ENCODE results near the gene ANKRA2. TPM values are rescaled to one million over a fixed set of nuclear protein-coding genes. Genes with fewer than 3 reads are reported as not detected.

Gene ANKRA2, protein sequence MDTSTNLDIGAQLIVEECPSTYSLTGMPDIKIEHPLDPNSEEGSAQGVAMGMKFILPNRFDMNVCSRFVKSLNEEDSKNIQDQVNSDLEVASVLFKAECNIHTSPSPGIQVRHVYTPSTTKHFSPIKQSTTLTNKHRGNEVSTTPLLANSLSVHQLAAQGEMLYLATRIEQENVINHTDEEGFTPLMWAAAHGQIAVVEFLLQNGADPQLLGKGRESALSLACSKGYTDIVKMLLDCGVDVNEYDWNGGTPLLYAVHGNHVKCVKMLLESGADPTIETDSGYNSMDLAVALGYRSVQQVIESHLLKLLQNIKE
- total RNA-seq (10 to 100 TPM; 17.2 to 33.5 (median 24.6) TPM), polyA plus RNA-seq (10 to 100 TPM; 14.9 to 24.0 (median 19.2) TPM)

DNA sequence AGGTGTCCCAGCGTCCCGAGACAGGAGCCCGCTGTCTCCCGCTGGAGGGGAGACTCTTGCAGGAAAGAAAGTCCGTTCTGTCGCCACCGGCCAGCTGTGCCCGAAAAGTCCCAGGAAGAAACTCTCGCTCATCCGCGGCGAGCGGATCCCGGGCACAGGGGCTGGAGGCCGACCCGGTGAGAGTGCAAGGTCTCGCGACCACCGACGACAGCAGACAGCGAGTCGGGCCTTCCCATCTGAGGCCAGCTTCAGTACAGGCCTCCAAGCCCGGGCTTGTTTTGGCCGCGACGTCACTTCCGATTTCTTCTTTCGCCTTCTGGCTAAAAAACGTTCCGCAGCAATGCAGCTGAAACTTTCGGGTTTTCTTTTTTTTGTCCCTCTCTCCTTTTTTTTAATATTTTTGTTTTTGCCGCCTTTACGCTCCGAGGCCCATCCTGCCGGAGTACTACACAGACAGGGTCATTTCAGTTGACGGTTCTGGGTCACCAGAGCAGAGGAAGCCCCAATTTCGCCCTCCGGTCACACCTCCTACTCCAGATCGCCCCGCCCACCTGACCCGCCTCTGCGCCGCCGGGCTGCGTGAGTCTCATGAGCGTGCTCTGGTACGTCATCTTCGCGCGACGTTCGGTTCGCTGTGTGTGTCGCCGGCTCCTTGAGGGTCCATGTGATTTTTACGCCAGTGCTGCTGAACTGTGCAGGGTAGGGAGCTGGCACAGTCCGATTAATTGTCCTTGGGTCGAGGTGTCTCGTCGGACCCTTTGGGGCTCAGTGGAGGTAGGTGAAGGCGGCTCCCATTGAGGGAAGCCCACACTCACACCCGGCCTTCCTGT lies at the start of gene ANKRA2, which contains the start of gene UTP15:
ANKRA2 (minus strand) TSS at position 501 of the 830 bp plus-strand sequence. CDS start 2,758 bp downstream, outside the sequence.
UTP15 (plus strand) TSS at position 605 of the 830 bp plus-strand sequence. CDS start 1,602 bp downstream, outside the sequence.
- H3K9me3 ChIP-seq, result no peaks in the 10 kb centered on the region
- peak; percentile 99 for DNase-seq
- intact Hi-C loops (cut with DNase I), result loop anchor here (2.0 kb wide), 1 partner anchor 67 kb away; the partner anchor contains the start of gene BTF3
- TF ChIP-seq EP300 (IDR thresholded peaks at IDR 0.05), result peak in 2 of 4 donors; percentile 3 to 73
- TF ChIP-seq, protein P1, sequence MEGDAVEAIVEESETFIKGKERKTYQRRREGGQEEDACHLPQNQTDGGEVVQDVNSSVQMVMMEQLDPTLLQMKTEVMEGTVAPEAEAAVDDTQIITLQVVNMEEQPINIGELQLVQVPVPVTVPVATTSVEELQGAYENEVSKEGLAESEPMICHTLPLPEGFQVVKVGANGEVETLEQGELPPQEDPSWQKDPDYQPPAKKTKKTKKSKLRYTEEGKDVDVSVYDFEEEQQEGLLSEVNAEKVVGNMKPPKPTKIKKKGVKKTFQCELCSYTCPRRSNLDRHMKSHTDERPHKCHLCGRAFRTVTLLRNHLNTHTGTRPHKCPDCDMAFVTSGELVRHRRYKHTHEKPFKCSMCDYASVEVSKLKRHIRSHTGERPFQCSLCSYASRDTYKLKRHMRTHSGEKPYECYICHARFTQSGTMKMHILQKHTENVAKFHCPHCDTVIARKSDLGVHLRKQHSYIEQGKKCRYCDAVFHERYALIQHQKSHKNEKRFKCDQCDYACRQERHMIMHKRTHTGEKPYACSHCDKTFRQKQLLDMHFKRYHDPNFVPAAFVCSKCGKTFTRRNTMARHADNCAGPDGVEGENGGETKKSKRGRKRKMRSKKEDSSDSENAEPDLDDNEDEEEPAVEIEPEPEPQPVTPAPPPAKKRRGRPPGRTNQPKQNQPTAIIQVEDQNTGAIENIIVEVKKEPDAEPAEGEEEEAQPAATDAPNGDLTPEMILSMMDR (IDR thresholded peaks at IDR 0.05), result no peak
- no peak for TF ChIP-seq POLR2A (IDR thresholded peaks at IDR 0.05)
- peak; percentile 70 to 84 (median 80) for TF ChIP-seq POLR2AphosphoS5 (IDR thresholded peaks at IDR 0.05)
- WGBS, 2 donors, result 0% methylated on average over 62 of the region's 62 CpGs
- peaks cover 0 to 35% (median 29%) of the 10 kb centered on the region in 4 donors for H3K4me1 ChIP-seq
- peaks cover 6 to 46% (median 12%) of the 10 kb centered on the region in 4 donors for H3K36me3 ChIP-seq
- H3K27ac ChIP-seq, result peak within 1 kb of the TSS; percentile 93 to 98 (median 96)
- peak within 1 kb of the TSS; percentile 83 to 94 (median 88) for H3K4me3 ChIP-seq
- H3K27me3 ChIP-seq, result no peaks in the 10 kb centered on the region

DNA sequence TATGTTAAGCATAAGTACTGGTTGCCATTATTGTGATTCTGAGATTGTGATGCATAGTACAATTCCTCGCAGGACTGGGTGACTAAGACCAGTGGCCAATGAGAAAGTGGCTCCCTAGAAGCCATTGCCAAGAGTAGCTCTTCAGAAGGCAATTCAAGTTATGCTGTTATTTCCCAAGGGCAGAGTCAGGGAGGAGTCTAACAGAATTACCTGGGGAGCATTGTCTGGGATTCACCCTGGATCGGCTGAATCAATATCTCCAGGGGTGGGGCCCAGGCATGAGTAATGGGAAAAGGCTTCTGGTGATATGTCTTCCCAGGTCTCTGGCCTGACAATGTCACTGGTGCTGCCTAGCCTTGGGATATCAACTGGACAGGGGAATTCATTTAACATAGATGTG lies 49.6 kb upstream of the ANKRA2 start:
- Histone ChIP-seq H3K36me3 (no peaks in the 10 kb centered on the region), H3K4me3 (no peak overlapping the region), H3K9me3 (no peaks in the 10 kb centered on the region), H3K27ac (no peak overlapping the region), H3K27me3 (no peaks in the 10 kb centered on the region), H3K4me1 (no peaks in the 10 kb centered on the region)
- intact Hi-C loops (cut with DNase I), result no loop called here
- WGBS, 2 donors, result 47 to 84% methylated on average over 2 of the region's 2 CpGs
- no peak for DNase-seq
- TF ChIP-seq, protein P1 (IDR thresholded peaks at IDR 0.05), result no peak
- TF ChIP-seq EP300 (IDR thresholded peaks at IDR 0.05) (no peak), POLR2A (IDR thresholded peaks at IDR 0.05) (no peak), POLR2AphosphoS5 (IDR thresholded peaks at IDR 0.05) (no peak)

DNA sequence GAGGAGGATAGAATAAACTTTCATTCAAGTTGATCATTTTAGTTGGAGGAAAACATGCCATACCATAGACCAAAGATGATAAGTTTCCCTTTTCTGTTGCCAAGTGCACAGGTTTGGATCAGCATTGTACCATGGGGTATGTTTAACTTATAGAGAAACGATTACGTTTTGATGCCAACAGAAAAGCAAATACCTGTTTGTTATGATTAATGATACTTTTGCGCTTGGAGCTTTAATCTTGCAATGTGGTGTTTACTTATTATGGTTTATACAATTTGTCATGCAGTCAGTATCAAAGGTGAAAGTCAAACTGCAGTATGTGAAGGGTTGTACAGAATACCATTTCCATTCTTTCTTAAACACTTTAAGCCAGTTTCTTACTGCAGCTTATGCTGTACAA lies 47.4 kb upstream of the ANKRA2 start:
- no peak for DNase-seq
- WGBS, 2 donors, result 12 to 58% methylated on average over 3 of the region's 3 CpGs
- H3K27me3 ChIP-seq, result no peaks in the 10 kb centered on the region
- no peaks in the 10 kb centered on the region for H3K36me3 ChIP-seq
- no peaks in the 10 kb centered on the region for H3K4me1 ChIP-seq
- no peak for TF ChIP-seq EP300 (IDR thresholded peaks at IDR 0.05)
- no peak for TF ChIP-seq POLR2A (IDR thresholded peaks at IDR 0.05)
- TF ChIP-seq POLR2AphosphoS5 (IDR thresholded peaks at IDR 0.05), result no peak
- TF ChIP-seq, protein P1 (IDR thresholded peaks at IDR 0.05), result no peak
- no peak overlapping the region for H3K27ac ChIP-seq
- no peaks in the 10 kb centered on the region for H3K9me3 ChIP-seq
- H3K4me3 ChIP-seq, result no peak overlapping the region
- intact Hi-C loops (cut with DNase I), result no loop called here

DNA sequence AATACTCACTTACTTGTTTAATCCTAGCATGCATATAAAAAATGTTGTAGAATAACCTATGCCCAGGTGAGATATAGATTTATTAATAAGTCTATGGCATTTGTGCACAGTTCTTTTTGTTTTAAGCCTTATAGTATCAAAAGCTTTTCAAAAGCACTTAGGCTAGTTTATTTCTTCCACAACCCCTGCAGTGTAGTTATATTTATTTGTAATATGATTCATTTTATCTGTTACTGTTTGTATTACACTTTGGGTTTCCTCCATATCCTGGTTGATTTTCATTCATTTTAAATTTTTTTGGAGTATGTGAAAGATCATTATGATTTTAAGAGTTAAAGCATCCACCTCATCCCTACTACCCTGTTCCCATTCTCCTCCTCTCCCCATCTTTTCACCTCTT lies 41.8 kb upstream of the ANKRA2 start:
- Histone ChIP-seq H3K4me3 (no peak overlapping the region), H3K27ac (no peak overlapping the region), H3K36me3 (no peaks in the 10 kb centered on the region), H3K9me3 (no peaks in the 10 kb centered on the region), H3K4me1 (no peaks in the 10 kb centered on the region), H3K27me3 (no peaks in the 10 kb centered on the region)
- no peak for DNase-seq
- intact Hi-C loops (cut with DNase I), result no loop called here
- TF ChIP-seq POLR2AphosphoS5 (IDR thresholded peaks at IDR 0.05), result no peak
- no peak for TF ChIP-seq EP300 (IDR thresholded peaks at IDR 0.05)
- TF ChIP-seq, protein P1 (IDR thresholded peaks at IDR 0.05), result no peak
- TF ChIP-seq POLR2A (IDR thresholded peaks at IDR 0.05), result no peak

All from sigmoid colon (tissue), 7 donors.